Mucosa of rectum (tissue), 2 donors: Measurements from ENCODE around the gene TRIM25.

Experiments
- H3K27ac ChIP-seq, 2 donors: one replicate each; pipeline ENCODE4 v1.7.0; 2013; ENCODE audit warnings: inconsistent platforms in 2 of 2, low read depth in 2 of 2, low read length in 2 of 2
- H3K27me3 ChIP-seq, 2 donors: one replicate each; pipeline ENCODE4 v1.7.0; 2013; ENCODE audit warnings: low read length in 2 of 2; ENCODE audit not compliant: control insufficient read depth in 2 of 2, insufficient read depth in 2 of 2
- H3K36me3 ChIP-seq, 2 donors: one replicate each; pipeline ENCODE4 v1.7.0; 2013; ENCODE audit warnings: low read length in 2 of 2; ENCODE audit not compliant: control insufficient read depth in 2 of 2, insufficient read depth in 2 of 2
- H3K4me1 ChIP-seq, 2 donors: one replicate each; pipeline ENCODE4 v1.7.0; 2013; ENCODE audit warnings: low read length in 2 of 2, mild to moderate bottlenecking in 1 of 2; ENCODE audit not compliant: control insufficient read depth in 2 of 2, insufficient read depth in 2 of 2
- H3K4me3 ChIP-seq, 2 donors: one replicate each; pipeline ENCODE4 v1.7.0; 2013; ENCODE audit warnings: low read length in 2 of 2
- H3K9ac ChIP-seq, 2 donors: one replicate each; pipeline ENCODE4 v1.7.0; 2013; ENCODE audit warnings: low read length in 2 of 2, low read depth in 1 of 2, mild to moderate bottlenecking in 1 of 2
- H3K9me3 ChIP-seq, 2 donors: one replicate each; pipeline ENCODE4 v1.7.0; 2013; ENCODE audit warnings: low read length in 2 of 2; ENCODE audit not compliant: control insufficient read depth in 2 of 2
- donor health status: healthy.
- donor health status: Normal muscosa, but diverticular disease.

TRIM25 gene

GRCh38 chr17:56887105-56887504 is 26.7 kb downstream of the TRIM25 start:
- H3K27me3 ChIP-seq: no peaks in the 10 kb centered on the region
- peaks cover 0 to 4% of the 10 kb centered on the region in 2 donors for H3K9me3 ChIP-seq
- H3K4me1 ChIP-seq: peaks cover 21 to 36% of the 10 kb centered on the region in 2 donors
- H3K36me3 ChIP-seq: peaks cover 21 to 39% of the 10 kb centered on the region in 2 donors
- H3K9ac ChIP-seq: no peak overlapping the region
- H3K27ac ChIP-seq: peak overlapping the region; percentile 82 to 86
- peak overlapping the region in 1 of 2 donors; percentile 43 for H3K4me3 ChIP-seq

- Histone ChIP-seq H3K27me3 (no peaks in the 10 kb centered on the region), H3K4me1 (peaks cover 21 to 38% of the 10 kb centered on the region in 2 donors), H3K27ac (peak overlapping the region; percentile 82 to 86), H3K36me3 (peaks cover 13 to 34% of the 10 kb centered on the region in 2 donors), H3K9me3 (peaks cover 0 to 4% of the 10 kb centered on the region in 2 donors), H3K9ac (no peak overlapping the region), H3K4me3 (peak overlapping the region in 1 of 2 donors; percentile 43)
Measured at GRCh38 chr17:56886288-56886731, 27.5 kb downstream of the TRIM25 start.

GRCh38 chr17:56885312-56885657 is 28.6 kb downstream of the TRIM25 start:
- Histone ChIP-seq H3K27me3 (no peaks in the 10 kb centered on the region), H3K4me1 (peaks cover 21 to 38% of the 10 kb centered on the region in 2 donors), H3K36me3 (peaks cover 5 to 24% of the 10 kb centered on the region in 2 donors), H3K9me3 (peaks cover 0 to 4% of the 10 kb centered on the region in 2 donors), H3K9ac (peak overlapping the region in 1 of 2 donors; percentile 19), H3K27ac (peak overlapping the region; percentile 82 to 86), H3K4me3 (no peak overlapping the region)

- Histone ChIP-seq H3K9ac (peak overlapping the region in 1 of 2 donors; percentile 19), H3K27ac (peak overlapping the region; percentile 82 to 86), H3K4me3 (no peak overlapping the region), H3K4me1 (peaks cover 21 to 38% of the 10 kb centered on the region in 2 donors), H3K27me3 (no peaks in the 10 kb centered on the region), H3K36me3 (peaks cover 4 to 20% of the 10 kb centered on the region in 2 donors), H3K9me3 (peaks cover 0 to 4% of the 10 kb centered on the region in 2 donors)
Measured at GRCh38 chr17:56884483-56885311, 29.2 kb downstream of the TRIM25 start.

GRCh38 chr17:56883616-56884015 is 30.2 kb downstream of the TRIM25 start:
- no peaks in the 10 kb centered on the region for H3K27me3 ChIP-seq
- peak overlapping the region in 1 of 2 donors; percentile 86 for H3K27ac ChIP-seq
- no peak overlapping the region for H3K9ac ChIP-seq
- H3K4me1 ChIP-seq: peaks cover 21 to 38% of the 10 kb centered on the region in 2 donors
- H3K9me3 ChIP-seq: peaks cover 0 to 4% of the 10 kb centered on the region in 2 donors
- peaks cover 4 to 13% of the 10 kb centered on the region in 2 donors for H3K36me3 ChIP-seq
- no peak overlapping the region for H3K4me3 ChIP-seq

- Histone ChIP-seq H3K9me3 (no peaks in the 10 kb centered on the region), H3K27ac (no peak overlapping the region), H3K4me1 (peaks cover 15 to 28% of the 10 kb centered on the region in 2 donors), H3K4me3 (no peak overlapping the region), H3K27me3 (no peaks in the 10 kb centered on the region), H3K9ac (no peak overlapping the region), H3K36me3 (peaks cover 0 to 3% of the 10 kb centered on the region in 2 donors)
Measured at GRCh38 chr17:56881685-56882295, 32.1 kb downstream of the TRIM25 start.

GRCh38 chr17:56880571-56880970 is 33.3 kb downstream of the TRIM25 start:
- Histone ChIP-seq H3K4me3 (no peak overlapping the region), H3K27ac (no peak overlapping the region), H3K9me3 (no peaks in the 10 kb centered on the region), H3K9ac (no peak overlapping the region), H3K36me3 (peaks cover 0 to 3% of the 10 kb centered on the region in 2 donors), H3K27me3 (no peaks in the 10 kb centered on the region), H3K4me1 (peaks cover 6 to 15% of the 10 kb centered on the region in 2 donors)

- Histone ChIP-seq H3K36me3 (peaks cover 0 to 3% of the 10 kb centered on the region in 2 donors), H3K27me3 (no peaks in the 10 kb centered on the region), H3K9ac (no peak overlapping the region), H3K27ac (no peak overlapping the region), H3K4me3 (no peak overlapping the region), H3K4me1 (peaks cover 6 to 11% of the 10 kb centered on the region in 2 donors), H3K9me3 (no peaks in the 10 kb centered on the region)
Measured at GRCh38 chr17:56880133-56880532, 33.7 kb downstream of the TRIM25 start.

- Histone ChIP-seq H3K4me3 (no peak overlapping the region), H3K9me3 (no peaks in the 10 kb centered on the region), H3K27ac (no peak overlapping the region), H3K27me3 (no peaks in the 10 kb centered on the region), H3K4me1 (peaks cover 0 to 2% of the 10 kb centered on the region in 2 donors), H3K36me3 (peaks cover 0 to 3% of the 10 kb centered on the region in 2 donors), H3K9ac (no peak overlapping the region)
Measured at GRCh38 chr17:56879280-56879679, 34.6 kb downstream of the TRIM25 start.

- Histone ChIP-seq H3K27ac (no peak overlapping the region), H3K36me3 (peaks cover 0 to 3% of the 10 kb centered on the region in 2 donors)
Measured at GRCh38 chr17:56876766-56877179, 37.1 kb downstream of the TRIM25 start.

More at GRCh38 chr17:56876766-56877179, 37.1 kb downstream of the TRIM25 start:
- Histone ChIP-seq H3K9me3 (no peaks in the 10 kb centered on the region), H3K4me1 (peaks cover 0 to 1% of the 10 kb centered on the region in 2 donors), H3K27me3 (no peaks in the 10 kb centered on the region), H3K9ac (no peak overlapping the region), H3K4me3 (no peak overlapping the region)
